Prostate gland (tissue), 2 donors: Measurements from ENCODE around the gene MPEG1.
A peak's percentile ranks its signal among the peaks of the same experiment; 100 is the strongest.

Experiments
- CTCF ChIP-seq, 4 experiments: fragments of 200-600 bp in 2 of 4; fragments of 450-650 bp in 2 of 4; sonication (generic) in 2 of 4; IDR thresholded peaks; 1 replicate in 3 of 4; 2 replicates in 1 of 4; pipeline ENCODE4 v1.5.1; 2016 to 2019; ENCODE audit warnings: antibody characterized with exemption in 4 of 4, mild to moderate bottlenecking in 2 of 4, moderate library complexity in 2 of 4
- POLR2A ChIP-seq: fragments of 450-650 bp; IDR thresholded peaks from one replicate; pipeline ENCODE4 v1.6.1; 2016; ENCODE audit warnings: antibody characterized with exemption, mild to moderate bottlenecking
- POLR2AphosphoS5 ChIP-seq: sonication (generic); formaldehyde crosslinking; IDR thresholded peaks from one replicate; pipeline ENCODE4 v1.6.1; 2017; ENCODE audit warnings: antibody characterized with exemption

DNA sequence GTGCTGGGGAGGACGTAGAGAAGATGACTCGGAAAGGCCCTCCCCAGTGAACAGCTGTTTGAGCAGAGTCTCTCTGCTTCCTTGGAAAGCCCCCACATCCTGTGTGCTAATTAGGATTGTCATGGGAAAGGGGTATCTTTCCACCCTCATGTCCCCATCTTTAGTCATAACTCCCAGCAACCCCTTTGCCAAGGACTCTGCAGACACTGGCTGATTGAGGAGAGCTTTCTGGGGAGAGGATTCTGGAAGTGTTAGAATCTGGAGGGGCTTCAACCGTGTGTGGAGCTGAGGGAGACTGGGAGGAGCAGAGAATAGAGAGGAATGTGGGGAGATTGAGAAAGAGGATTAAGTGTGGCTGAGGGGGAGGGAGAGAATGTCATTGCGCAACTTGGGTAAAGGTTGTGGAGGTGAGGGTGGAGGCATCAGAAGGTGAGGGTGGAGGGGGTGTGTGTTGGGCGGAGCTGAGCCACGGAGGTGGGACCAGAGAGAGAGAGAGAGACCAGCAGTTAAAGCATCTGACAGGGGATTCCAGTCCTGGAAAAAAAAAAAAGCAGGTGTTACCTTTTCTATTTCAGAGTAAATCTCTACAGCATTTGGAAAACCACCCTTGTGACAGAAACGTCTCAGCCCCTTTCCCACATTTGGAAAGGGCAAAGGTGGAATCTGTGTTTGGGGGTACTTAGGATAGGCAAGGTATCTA, 38.6 kb downstream of the MPEG1 start:
- TF ChIP-seq POLR2A (peak; percentile 22), CTCF (IDR thresholded peaks at IDR 0.05) (no peak), POLR2AphosphoS5 (peak; percentile 62)
